ENCODE data around the gene CCNI. TPM values are rescaled to one million over a fixed set of nuclear protein-coding genes. Genes with fewer than 3 reads are reported as not detected.

CCNI gene
- total RNA-seq, 1 experiment from 2014 or later: 240 TPM

DNA sequence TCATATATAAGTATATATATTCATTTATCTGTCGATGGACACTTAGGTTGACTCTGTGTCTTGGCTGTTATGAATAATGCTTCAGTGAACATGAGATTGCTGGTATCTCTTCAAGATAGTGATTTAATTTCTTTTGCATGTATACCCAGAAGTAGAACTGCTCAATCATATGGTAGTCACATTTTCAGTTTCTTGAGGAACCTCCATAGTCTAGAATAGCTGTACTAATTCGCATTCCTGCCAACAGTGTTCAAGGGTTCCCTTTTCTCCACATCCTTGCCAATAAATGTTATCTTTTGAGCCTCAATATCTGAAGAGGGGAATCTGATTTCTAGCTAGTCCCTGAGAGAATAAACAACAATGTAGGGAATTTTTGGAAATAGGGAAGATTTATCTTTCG is 48.8 kb upstream of the CCNI start:
- Histone ChIP-seq H3K14ac (ENCODE audit: insufficient read depth, low read length) (no peak overlapping the region), H3K4me1 (ENCODE audit: insufficient read depth, low read length) (peaks cover 2% of the 10 kb centered on the region; the same call in 1 of the 2 replicates), H2BK20ac (ENCODE audit: low read depth, low read length, poor library complexity, severe bottlenecking) (no peak overlapping the region), H4K8ac (replicated peaks; ENCODE audit: insufficient read length, low read depth, low read length) (no peak overlapping the region), H3K23ac (ENCODE audit: insufficient read length, low read depth, low read length) (no peak overlapping the region), H3K79me2 (ENCODE audit: insufficient read depth, low read length) (no peaks in the 10 kb centered on the region), H3K4ac (ENCODE audit: low read depth, low read length) (no peak overlapping the region), H3K9ac (ENCODE audit: extremely low read depth, insufficient read length, low read length) (no peak overlapping the region), H2BK5ac (ENCODE audit: insufficient read length, low read length) (no peak overlapping the region), H4K20me1 (ENCODE audit: control insufficient read depth, insufficient read depth, insufficient read length) (no peaks in the 10 kb centered on the region), H2BK120ac (ENCODE audit: low read depth, low read length, poor library complexity, severe bottlenecking) (no peak overlapping the region), H3K27me3 (ENCODE audit: insufficient read depth, low read length) (no peaks in the 10 kb centered on the region), H3K4me2 (ENCODE audit: insufficient read depth, insufficient read length, low read length) (no peak overlapping the region), H3K9me3 (ENCODE audit: control insufficient read depth, low read depth, low read length) (no peaks in the 10 kb centered on the region), H4K91ac (ENCODE audit: insufficient read length, low read depth, low read length) (no peak overlapping the region), H2BK12ac (ENCODE audit: insufficient read length, low read depth, low read length) (no peak overlapping the region), H3K56ac (ENCODE audit: insufficient read length, low read depth, low read length) (no peak overlapping the region), H2BK15ac (ENCODE audit: low read depth, low read length) (no peak overlapping the region), H3T11ph (ENCODE audit: low read length) (no peak overlapping the region), H4K5ac (ENCODE audit: insufficient read length, low read depth, low read length) (no peak overlapping the region), H3K23me2 (ENCODE audit: insufficient read length, low read depth, low read length, poor library complexity, severe bottlenecking) (no peaks in the 10 kb centered on the region), H3K27ac (ENCODE audit: insufficient read length, low read depth, low read length) (no peak overlapping the region), H3K79me1 (ENCODE audit: insufficient read depth, low read depth, low read length, poor library complexity, severe bottlenecking) (no peaks in the 10 kb centered on the region), H3K18ac (ENCODE audit: insufficient read length, low read depth, low read length) (no peak overlapping the region), H2AK5ac (ENCODE audit: insufficient read length, low read length) (no peak overlapping the region), H2AFZ (ENCODE audit: low read length) (no peak overlapping the region)
- no CpG with 5 or more reads among the region's 3 CpGs for WGBS (ENCODE audit: extremely low coverage, insufficient read length, low lambda C conversion rate)
- TF ChIP-seq, protein P1, sequence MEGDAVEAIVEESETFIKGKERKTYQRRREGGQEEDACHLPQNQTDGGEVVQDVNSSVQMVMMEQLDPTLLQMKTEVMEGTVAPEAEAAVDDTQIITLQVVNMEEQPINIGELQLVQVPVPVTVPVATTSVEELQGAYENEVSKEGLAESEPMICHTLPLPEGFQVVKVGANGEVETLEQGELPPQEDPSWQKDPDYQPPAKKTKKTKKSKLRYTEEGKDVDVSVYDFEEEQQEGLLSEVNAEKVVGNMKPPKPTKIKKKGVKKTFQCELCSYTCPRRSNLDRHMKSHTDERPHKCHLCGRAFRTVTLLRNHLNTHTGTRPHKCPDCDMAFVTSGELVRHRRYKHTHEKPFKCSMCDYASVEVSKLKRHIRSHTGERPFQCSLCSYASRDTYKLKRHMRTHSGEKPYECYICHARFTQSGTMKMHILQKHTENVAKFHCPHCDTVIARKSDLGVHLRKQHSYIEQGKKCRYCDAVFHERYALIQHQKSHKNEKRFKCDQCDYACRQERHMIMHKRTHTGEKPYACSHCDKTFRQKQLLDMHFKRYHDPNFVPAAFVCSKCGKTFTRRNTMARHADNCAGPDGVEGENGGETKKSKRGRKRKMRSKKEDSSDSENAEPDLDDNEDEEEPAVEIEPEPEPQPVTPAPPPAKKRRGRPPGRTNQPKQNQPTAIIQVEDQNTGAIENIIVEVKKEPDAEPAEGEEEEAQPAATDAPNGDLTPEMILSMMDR (conservative IDR thresholded peaks at IDR 0.05): no peak
- no peak overlapping the region for H3K4me3 Mint-ChIP-seq
- no peak for DNase-seq
- H3K27me3 Mint-ChIP-seq (ENCODE audit: low read depth): peaks cover 2% of the 10 kb centered on the region
- H3K4me1 Mint-ChIP-seq: peaks cover 23 to 38% of the 10 kb centered on the region in 2 experiments
- H3K9me3 Mint-ChIP-seq: peaks cover 3 to 7% of the 10 kb centered on the region in 2 experiments; a peak in 1 of 5 replicates
- no peaks in the 10 kb centered on the region for H3K36me3 Mint-ChIP-seq (ENCODE audit: insufficient read depth in 1 of 3, low read depth in 3 of 3)
- no peak overlapping the region for H3K27ac Mint-ChIP-seq
